H9 (cell line): Measurements from ENCODE around the gene PHLPP2. TPM values are rescaled to one million over a fixed set of nuclear protein-coding genes. Genes with fewer than 3 reads are reported as not detected.

Experiments
- DNase-seq: peaks from one replicate; pipeline ENCODE4 v3.0.0-alpha.2; 2017
- H2AFZ ChIP-seq: one replicate; pipeline ENCODE4 v1.6.1; 2013; ENCODE audit warnings: mild to moderate bottlenecking, low read length, control low read depth, moderate library complexity
- H2AK5ac ChIP-seq: 2 replicates; pipeline ENCODE4 v1.6.1; 2013; ENCODE audit warnings: low read length, control low read depth, mixed read lengths; ENCODE audit not compliant: insufficient read length
- H2BK120ac ChIP-seq: one replicate; pipeline ENCODE4 v1.6.1; 2013; ENCODE audit warnings: low read depth, mild to moderate bottlenecking, low read length, control low read depth, inconsistent platforms; ENCODE audit not compliant: poor library complexity, severe bottlenecking
- H2BK12ac ChIP-seq: 2 replicates; pipeline ENCODE4 v1.6.1; 2013; ENCODE audit warnings: low read length, control low read depth, mixed read lengths, low read depth; ENCODE audit not compliant: insufficient read length
- H2BK15ac ChIP-seq: 2 replicates; pipeline ENCODE4 v1.6.1; 2013; ENCODE audit warnings: low read depth, low read length, control low read depth
- H2BK20ac ChIP-seq: one replicate; pipeline ENCODE4 v1.6.1; 2013; ENCODE audit warnings: low read depth, mild to moderate bottlenecking, low read length, control low read depth, inconsistent platforms; ENCODE audit not compliant: poor library complexity, severe bottlenecking
- H2BK5ac ChIP-seq: 2 replicates; pipeline ENCODE4 v1.6.1; 2013; ENCODE audit warnings: low read length, control low read depth, mixed read lengths; ENCODE audit not compliant: insufficient read length
- H3K14ac ChIP-seq: 2 replicates; pipeline ENCODE4 v1.6.1; 2013; ENCODE audit warnings: low read length, control low read depth; ENCODE audit not compliant: insufficient read depth
- H3K18ac ChIP-seq: 2 replicates; pipeline ENCODE4 v1.6.1; 2013; ENCODE audit warnings: low read depth, mild to moderate bottlenecking, mixed read lengths, low read length, control low read depth; ENCODE audit not compliant: insufficient read length
- H3K23ac ChIP-seq: 2 replicates; pipeline ENCODE4 v1.6.1; 2013; ENCODE audit warnings: low read length, control low read depth, mixed read lengths, low read depth; ENCODE audit not compliant: insufficient read length
- H3K23me2 ChIP-seq: 2 replicates; pipeline ENCODE4 v1.6.1; 2013; ENCODE audit warnings: low read depth, mild to moderate bottlenecking, mixed read lengths, low read length, control low read depth; ENCODE audit not compliant: insufficient read length, poor library complexity, severe bottlenecking
- H3K27ac ChIP-seq: 2 replicates; pipeline ENCODE4 v1.5.1; 2013; ENCODE audit warnings: low read length, control low read depth, mixed read lengths, low read depth; ENCODE audit not compliant: insufficient read length
- H3K27me3 ChIP-seq: 2 replicates; pipeline ENCODE4 v1.6.1; 2013; ENCODE audit warnings: low read length, control low read depth, inconsistent platforms; ENCODE audit not compliant: insufficient read depth
- H3K4ac ChIP-seq: 2 replicates; pipeline ENCODE4 v1.6.1; 2013; ENCODE audit warnings: low read depth, mild to moderate bottlenecking, control low read depth, inconsistent platforms, low read length, moderate library complexity
- H3K4me1 ChIP-seq: 2 replicates; pipeline ENCODE4 v1.6.1; 2013; ENCODE audit warnings: low read length, control low read depth, inconsistent platforms; ENCODE audit not compliant: insufficient read depth
- H3K4me2 ChIP-seq: 2 replicates; pipeline ENCODE4 v1.6.1; 2013; ENCODE audit warnings: low read length, control low read depth, mixed read lengths; ENCODE audit not compliant: insufficient read length, insufficient read depth
- H3K56ac ChIP-seq: 2 replicates; pipeline ENCODE4 v1.6.1; 2013; ENCODE audit warnings: low read depth, mild to moderate bottlenecking, mixed read lengths, low read length, control low read depth; ENCODE audit not compliant: insufficient read length
- H3K79me1 ChIP-seq: 2 replicates; pipeline ENCODE4 v1.6.1; 2013; ENCODE audit warnings: low read depth, mild to moderate bottlenecking, moderate library complexity, low read length, control low read depth, inconsistent platforms; ENCODE audit not compliant: insufficient read depth, poor library complexity, severe bottlenecking
- H3K79me2 ChIP-seq: 2 replicates; pipeline ENCODE4 v1.6.1; 2013; ENCODE audit warnings: low read length, control low read depth, inconsistent platforms; ENCODE audit not compliant: insufficient read depth
- H3K9ac ChIP-seq: 2 replicates; pipeline ENCODE4 v1.6.1; 2013; ENCODE audit warnings: low read length, control low read depth, mixed read lengths; ENCODE audit not compliant: insufficient read length; ENCODE audit errors: extremely low read depth
- H3K9me3 ChIP-seq: one replicate; pipeline ENCODE4 v1.6.1; 2013; ENCODE audit warnings: low read depth, low read length, inconsistent platforms; ENCODE audit not compliant: control insufficient read depth
- H3T11ph ChIP-seq: one replicate; pipeline ENCODE4 v1.6.1; 2013; ENCODE audit warnings: mild to moderate bottlenecking, low read length, control low read depth, inconsistent platforms
- H4K20me1 ChIP-seq: one replicate; pipeline ENCODE4 v1.6.1; 2013; ENCODE audit not compliant: control insufficient read depth, insufficient read length, insufficient read depth
- H4K5ac ChIP-seq: 2 replicates; pipeline ENCODE4 v1.6.1; 2013; ENCODE audit warnings: low read depth, mild to moderate bottlenecking, mixed read lengths, low read length, control low read depth; ENCODE audit not compliant: insufficient read length
- H4K8ac ChIP-seq: replicated peaks from 2 replicates; pipeline ENCODE4 v1.6.1; 2013; ENCODE audit warnings: low read length, control low read depth, mixed read lengths, low read depth; ENCODE audit not compliant: insufficient read length
- H4K91ac ChIP-seq: 2 replicates; pipeline ENCODE4 v1.6.1; 2013; ENCODE audit warnings: low read depth, mild to moderate bottlenecking, moderate library complexity, mixed read lengths, low read length, control low read depth; ENCODE audit not compliant: insufficient read length
- H3K27ac Mint-ChIP-seq, 3 experiments: 2 replicates in 2 of 3; 3 replicates in 1 of 3; pipeline ENCODE4 v1.8.0; 2020 to 2021; ENCODE audit warnings: mixed read lengths in 3 of 3, mild to moderate bottlenecking in 1 of 3, moderate library complexity in 1 of 3
- H3K27me3 Mint-ChIP-seq: 2 replicates; pipeline ENCODE4 v1.8.0; 2021; ENCODE audit warnings: low read depth, mild to moderate bottlenecking, moderate library complexity, mixed read lengths
- H3K36me3 Mint-ChIP-seq, 3 experiments: 2 replicates in 2 of 3; 3 replicates in 1 of 3; pipeline ENCODE4 v1.8.0; 2020 to 2021; ENCODE audit warnings: low read depth in 3 of 3, mixed read lengths in 3 of 3; ENCODE audit not compliant: insufficient read depth in 1 of 3
- H3K4me1 Mint-ChIP-seq, 2 experiments: 2 replicates each; pipeline ENCODE4 v1.8.0; 2020; ENCODE audit warnings: mixed read lengths in 2 of 2
- H3K4me3 Mint-ChIP-seq, 2 experiments: 2 replicates in 1 of 2; 3 replicates in 1 of 2; pipeline ENCODE4 v1.8.0; 2020 to 2021; ENCODE audit warnings: mild to moderate bottlenecking in 2 of 2, mixed read lengths in 2 of 2, moderate library complexity in 1 of 2
- H3K9me3 Mint-ChIP-seq, 2 experiments: 2 replicates in 1 of 2; 3 replicates in 1 of 2; pipeline ENCODE4 v1.8.0; 2020; ENCODE audit warnings: mild to moderate bottlenecking in 2 of 2, mixed read lengths in 2 of 2, moderate library complexity in 1 of 2
- CTCF ChIP-seq: fragments of 200-600 bp; sonication (generic); conservative IDR thresholded peaks from 3 replicates; pipeline ENCODE4 v1.8.0; 2021; ENCODE audit warnings: antibody characterized with exemption, mild to moderate bottlenecking
- WGBS: extraction: QIAGEN DNeasy Blood & Tissue Kit; methylation state at CpG from one replicate; pipeline ENCODE4 v1.1.7; 2013; ENCODE audit warnings: missing lambda C conversion rate, low lambda C conversion rate, mixed read lengths; ENCODE audit not compliant: insufficient read length; ENCODE audit errors: extremely low coverage; 5-methylcytosine and 5-hydroxymethylcytosine counted together
- total RNA-seq: library from RNA; stranded (reverse); gene quantifications from 2 replicates; pipeline ENCODE4 v1.2.1, GENCODE V29; 2021

PHLPP2 gene
- total RNA-seq, 1 experiment from 2014 or later = 23.2 TPM

- H3K14ac ChIP-seq = no peak overlapping the region
- no peak overlapping the region for H3K18ac ChIP-seq
- H2BK12ac ChIP-seq = no peak overlapping the region
- no peak overlapping the region for H4K5ac ChIP-seq
- Mint-ChIP-seq H3K27ac (peak overlapping the region in 1 of 3 experiments; percentile 3; a peak in 1 of 7 replicates), H3K36me3 (peaks cover 7 to 77% (median 49%) of the 10 kb centered on the region in 3 experiments; a peak in 5 of 7 replicates), H3K4me3 (no peak overlapping the region), H3K27me3 (no peaks in the 10 kb centered on the region), H3K4me1 (no peaks in the 10 kb centered on the region), H3K9me3 (no peaks in the 10 kb centered on the region)
- H2BK120ac ChIP-seq = no peak overlapping the region
- no peak overlapping the region for H3K9ac ChIP-seq
- H3K27ac ChIP-seq = no peak overlapping the region
- H3K9me3 ChIP-seq = no peaks in the 10 kb centered on the region
- no peak overlapping the region for H3T11ph ChIP-seq
- H2BK15ac ChIP-seq = no peak overlapping the region
- WGBS = no CpG with 5 or more reads among the region's 6 CpGs
- H2BK5ac ChIP-seq = no peak overlapping the region
- no peak overlapping the region for H2BK20ac ChIP-seq
- H2AK5ac ChIP-seq = no peak overlapping the region
- no peaks in the 10 kb centered on the region for H4K20me1 ChIP-seq
- no peak for TF ChIP-seq CTCF
- DNase-seq = no peak
- H3K4ac ChIP-seq = no peak overlapping the region
- no peak overlapping the region for H3K56ac ChIP-seq
- H3K27me3 ChIP-seq = no peaks in the 10 kb centered on the region
- no peaks in the 10 kb centered on the region for H3K79me2 ChIP-seq
- H3K4me1 ChIP-seq = no peaks in the 10 kb centered on the region
- no peaks in the 10 kb centered on the region for H3K79me1 ChIP-seq
- H3K23me2 ChIP-seq = no peaks in the 10 kb centered on the region
- H4K8ac ChIP-seq = no peak overlapping the region
- H3K23ac ChIP-seq = no peak overlapping the region
- H2AFZ ChIP-seq = no peak overlapping the region
- no peak overlapping the region for H3K4me2 ChIP-seq
- H4K91ac ChIP-seq = no peak overlapping the region
Measured at GRCh38 chr16:71669926-71670536, 54.5 kb downstream of the PHLPP2 start.
